ENCODE data around the gene SIMC1.

The SIMC1 gene

DNA sequence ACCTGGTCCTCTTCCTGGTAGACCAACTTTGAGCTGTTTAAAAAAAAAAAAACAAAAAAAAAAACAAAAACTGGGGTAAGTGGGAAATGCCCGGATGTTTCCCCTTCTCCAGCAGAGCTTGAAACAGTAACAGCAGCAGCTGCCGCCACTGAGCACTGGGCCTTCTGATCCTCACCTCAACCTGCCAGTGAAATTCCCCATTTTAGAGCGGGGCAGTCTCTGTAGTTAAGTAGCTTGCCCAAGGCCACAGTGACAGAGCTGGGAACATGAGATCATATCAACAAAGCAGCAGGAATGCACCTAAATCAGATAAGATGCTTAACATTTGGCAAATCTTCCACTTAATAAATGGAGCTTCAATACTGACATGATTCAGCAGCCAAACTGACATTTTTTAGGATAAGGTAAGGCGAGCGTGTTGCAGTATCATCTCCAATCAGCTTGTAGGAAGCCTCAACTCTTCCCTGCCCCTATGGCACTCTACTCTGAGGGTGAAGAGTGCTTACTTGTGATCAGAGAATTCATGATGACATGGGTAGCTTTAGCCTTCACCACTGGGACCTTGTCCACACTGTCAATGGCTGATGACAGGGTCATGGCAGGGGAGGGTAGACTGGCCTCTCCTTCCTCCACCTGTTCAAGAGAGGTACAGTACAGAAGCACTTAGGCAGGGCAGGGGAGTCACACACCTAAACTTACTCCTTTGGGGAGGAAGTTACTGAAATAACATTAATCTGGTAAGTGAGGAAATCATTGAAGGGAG, 114.1 kb downstream of the SIMC1 start:
- Histone ChIP-seq H3K4me3 (ENCODE audit: severe bottlenecking) (no peak overlapping the region), H3K36me3 (ENCODE audit: low read depth) (peaks cover 99% of the 10 kb centered on the region), H3K27ac (ENCODE audit: poor library complexity, severe bottlenecking) (no peak overlapping the region), H3K4me1 (ENCODE audit: insufficient read depth, poor library complexity, severe bottlenecking) (no peaks in the 10 kb centered on the region), H3K27me3 (ENCODE audit: insufficient read depth, poor library complexity, severe bottlenecking) (no peaks in the 10 kb centered on the region), H3K9me3 (ENCODE audit: severe bottlenecking) (no peaks in the 10 kb centered on the region)
- no peak for DNase-seq (ENCODE audit: low spot score)
- TF ChIP-seq, protein P1, sequence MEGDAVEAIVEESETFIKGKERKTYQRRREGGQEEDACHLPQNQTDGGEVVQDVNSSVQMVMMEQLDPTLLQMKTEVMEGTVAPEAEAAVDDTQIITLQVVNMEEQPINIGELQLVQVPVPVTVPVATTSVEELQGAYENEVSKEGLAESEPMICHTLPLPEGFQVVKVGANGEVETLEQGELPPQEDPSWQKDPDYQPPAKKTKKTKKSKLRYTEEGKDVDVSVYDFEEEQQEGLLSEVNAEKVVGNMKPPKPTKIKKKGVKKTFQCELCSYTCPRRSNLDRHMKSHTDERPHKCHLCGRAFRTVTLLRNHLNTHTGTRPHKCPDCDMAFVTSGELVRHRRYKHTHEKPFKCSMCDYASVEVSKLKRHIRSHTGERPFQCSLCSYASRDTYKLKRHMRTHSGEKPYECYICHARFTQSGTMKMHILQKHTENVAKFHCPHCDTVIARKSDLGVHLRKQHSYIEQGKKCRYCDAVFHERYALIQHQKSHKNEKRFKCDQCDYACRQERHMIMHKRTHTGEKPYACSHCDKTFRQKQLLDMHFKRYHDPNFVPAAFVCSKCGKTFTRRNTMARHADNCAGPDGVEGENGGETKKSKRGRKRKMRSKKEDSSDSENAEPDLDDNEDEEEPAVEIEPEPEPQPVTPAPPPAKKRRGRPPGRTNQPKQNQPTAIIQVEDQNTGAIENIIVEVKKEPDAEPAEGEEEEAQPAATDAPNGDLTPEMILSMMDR (IDR thresholded peaks at IDR 0.05; ENCODE audit: poor library complexity, severe bottlenecking) = no peak
- no peak for ATAC-seq (ENCODE audit: low read depth)

DNA sequence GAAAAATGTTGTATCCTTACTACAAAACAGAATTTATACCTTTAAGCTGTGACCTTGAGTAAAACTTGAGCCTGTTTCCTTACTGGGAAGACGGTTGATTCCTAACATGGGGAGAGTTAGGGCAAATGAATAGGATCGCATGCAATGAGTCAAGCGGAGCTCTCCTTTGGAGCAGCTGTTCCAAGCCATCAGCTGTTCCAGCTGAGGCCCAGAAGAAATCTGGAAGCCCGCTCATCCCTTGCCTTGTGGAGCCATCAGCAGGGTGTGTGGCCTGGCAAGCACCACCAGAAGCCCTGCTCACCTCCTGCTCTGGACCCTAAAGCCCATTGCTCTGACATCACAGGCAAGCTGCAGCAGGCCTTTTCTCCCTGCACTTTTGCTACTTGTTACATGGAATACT, 115.3 kb downstream of the SIMC1 start:
- H3K27ac ChIP-seq (ENCODE audit: poor library complexity, severe bottlenecking) = no peak overlapping the region
- H3K27me3 ChIP-seq (ENCODE audit: insufficient read depth, poor library complexity, severe bottlenecking) = no peaks in the 10 kb centered on the region
- DNase-seq (ENCODE audit: low spot score) = no peak
- no peak overlapping the region for H3K4me3 ChIP-seq (ENCODE audit: severe bottlenecking)
- peaks cover 99% of the 10 kb centered on the region for H3K36me3 ChIP-seq (ENCODE audit: low read depth)
- H3K9me3 ChIP-seq (ENCODE audit: severe bottlenecking) = no peaks in the 10 kb centered on the region
- no peaks in the 10 kb centered on the region for H3K4me1 ChIP-seq (ENCODE audit: insufficient read depth, poor library complexity, severe bottlenecking)
- TF ChIP-seq, protein P1 (IDR thresholded peaks at IDR 0.05; ENCODE audit: poor library complexity, severe bottlenecking) = no peak
- no peak for ATAC-seq (ENCODE audit: low read depth)

DNA sequence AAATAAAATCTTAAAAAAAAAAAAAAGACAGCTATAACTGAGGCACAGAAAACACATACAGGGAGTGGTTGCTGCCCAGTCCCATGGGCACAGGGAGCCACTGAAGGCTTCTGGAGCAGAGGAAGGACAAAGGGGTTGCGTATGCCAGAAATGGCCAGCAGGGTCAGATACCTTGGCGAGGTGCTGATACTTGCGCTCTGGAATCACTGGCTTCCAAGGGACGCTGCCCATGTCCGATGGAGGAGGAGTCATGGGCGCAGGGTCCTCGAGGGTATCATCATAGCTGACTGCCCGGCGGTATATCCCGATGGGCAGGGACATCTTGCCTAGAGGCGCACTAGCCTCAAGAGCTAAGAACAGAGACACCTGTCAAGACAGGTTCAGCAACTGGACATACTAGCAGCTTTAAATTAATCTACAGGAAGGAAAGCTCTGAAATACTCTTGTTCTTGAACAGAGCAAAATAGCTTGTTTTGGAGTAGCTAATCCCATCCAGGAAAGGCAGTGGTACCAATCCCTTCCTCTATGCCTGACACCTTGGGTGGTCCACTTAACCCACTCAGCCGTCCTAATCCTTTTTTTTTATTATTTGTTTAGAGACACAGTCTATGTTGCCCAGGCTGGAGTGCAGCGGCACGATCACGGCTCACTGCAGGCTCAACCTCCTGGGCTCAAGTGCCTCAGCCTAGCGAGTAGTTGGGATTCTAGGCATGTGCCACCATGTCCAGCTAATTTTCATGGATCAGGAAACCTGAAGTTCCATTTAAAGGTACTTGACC, 117.4 kb downstream of the SIMC1 start:
- Histone ChIP-seq H3K36me3 (ENCODE audit: low read depth) (peaks cover 91% of the 10 kb centered on the region), H3K4me1 (ENCODE audit: insufficient read depth, poor library complexity, severe bottlenecking) (peaks cover 7% of the 10 kb centered on the region), H3K4me3 (ENCODE audit: severe bottlenecking) (no peak overlapping the region), H3K27ac (ENCODE audit: poor library complexity, severe bottlenecking) (no peak overlapping the region), H3K27me3 (ENCODE audit: insufficient read depth, poor library complexity, severe bottlenecking) (no peaks in the 10 kb centered on the region), H3K9me3 (ENCODE audit: severe bottlenecking) (no peaks in the 10 kb centered on the region)
- DNase-seq (ENCODE audit: low spot score) (no peak), ATAC-seq (ENCODE audit: low read depth) (no peak; the same call in 2 of the 3 replicates)
- TF ChIP-seq, protein P1 (IDR thresholded peaks at IDR 0.05; ENCODE audit: poor library complexity, severe bottlenecking) = no peak

DNA sequence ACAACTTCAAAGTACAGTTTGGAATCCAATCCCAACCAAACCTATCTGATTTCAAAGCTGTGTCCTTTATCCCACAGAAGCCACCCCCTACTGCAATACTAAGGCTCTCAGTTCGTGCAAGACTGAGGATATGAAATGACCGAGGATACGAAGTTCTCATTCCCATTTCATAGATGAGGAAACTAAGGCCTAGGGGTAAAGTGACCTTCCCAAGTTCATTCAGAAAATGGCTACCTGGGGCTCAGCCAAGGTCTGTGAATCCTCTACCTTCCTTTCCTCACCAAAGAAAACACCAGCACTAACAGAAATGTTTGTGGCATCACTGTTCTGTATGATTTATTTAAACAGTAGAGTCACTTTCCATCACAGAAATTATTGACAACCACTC, 117.9 kb downstream of the SIMC1 start:
- Histone ChIP-seq H3K36me3 (ENCODE audit: low read depth) (peaks cover 86% of the 10 kb centered on the region), H3K27ac (ENCODE audit: poor library complexity, severe bottlenecking) (no peak overlapping the region), H3K4me3 (ENCODE audit: severe bottlenecking) (no peak overlapping the region), H3K27me3 (ENCODE audit: insufficient read depth, poor library complexity, severe bottlenecking) (no peaks in the 10 kb centered on the region), H3K4me1 (ENCODE audit: insufficient read depth, poor library complexity, severe bottlenecking) (peaks cover 7% of the 10 kb centered on the region), H3K9me3 (ENCODE audit: severe bottlenecking) (no peaks in the 10 kb centered on the region)
- TF ChIP-seq, protein P1 (IDR thresholded peaks at IDR 0.05; ENCODE audit: poor library complexity, severe bottlenecking) = no peak
- ATAC-seq (ENCODE audit: low read depth) = no peak
- DNase-seq (ENCODE audit: low spot score) = no peak

Data from RWPE2 (cell line).